ENCODE measurements around the gene RPAP2.
"Not testable (repeated sequence)": the region's sequence is repeated elsewhere in the genome, so short reads cannot be mapped to it uniquely, and the experiment has no call there.

The RPAP2 gene

GRCh38 chr1:92323473-92324453, 24.9 kb downstream of the RPAP2 start:
- no peak for DNase-seq (ENCODE audit: low read depth in 2 of 2)

- DNase-seq (ENCODE audit: low read depth in 2 of 2), result no peak
Observed at GRCh38 chr1:92324784-92325183, 25.9 kb downstream of the RPAP2 start.

GRCh38 chr1:92326681-92327080, 27.8 kb downstream of the RPAP2 start:
- no peak for DNase-seq (ENCODE audit: low read depth in 2 of 2)

- DNase-seq (ENCODE audit: low read depth in 2 of 2), result no peak
Observed at GRCh38 chr1:92327794-92328193, 28.9 kb downstream of the RPAP2 start.

- no peak for DNase-seq (ENCODE audit: low read depth in 2 of 2)
Observed at GRCh38 chr1:92329347-92330129, 30.7 kb downstream of the RPAP2 start.

- DNase-seq (ENCODE audit: low read depth in 2 of 2), result no peak
Observed at GRCh38 chr1:92333668-92334067, 34.8 kb downstream of the RPAP2 start.

GRCh38 chr1:92340154-92340553, 41.3 kb downstream of the RPAP2 start:
- no peak for DNase-seq (ENCODE audit: low read depth in 2 of 2)

- DNase-seq (ENCODE audit: low read depth in 2 of 2), result no peak
Observed at GRCh38 chr1:92342401-92342800, 43.5 kb downstream of the RPAP2 start.

GRCh38 chr1:92343061-92343460, 44.2 kb downstream of the RPAP2 start:
- DNase-seq (ENCODE audit: low read depth in 2 of 2), result no peak

- DNase-seq (ENCODE audit: low read depth in 2 of 2), result no peak
Observed at GRCh38 chr1:92346866-92347640, 48.2 kb downstream of the RPAP2 start.

- no peak for DNase-seq (ENCODE audit: low read depth in 2 of 2)
Observed at GRCh38 chr1:92352856-92353255, 54.0 kb downstream of the RPAP2 start.

GRCh38 chr1:92354259-92354658, 55.4 kb downstream of the RPAP2 start:
- DNase-seq (ENCODE audit: low read depth in 2 of 2), result no peak

- no peak for DNase-seq (ENCODE audit: low read depth in 2 of 2)
Observed at GRCh38 chr1:92356956-92357355, 58.1 kb downstream of the RPAP2 start.

GRCh38 chr1:92359382-92359781, 60.5 kb downstream of the RPAP2 start:
- not testable (repeated sequence) for DNase-seq (ENCODE audit: low read depth in 2 of 2)

- DNase-seq (ENCODE audit: low read depth in 2 of 2), result no peak
Observed at GRCh38 chr1:92359986-92360385, 61.1 kb downstream of the RPAP2 start.

- DNase-seq (ENCODE audit: low read depth in 2 of 2), result no peak
Observed at GRCh38 chr1:92362970-92363369, 64.1 kb downstream of the RPAP2 start.

GRCh38 chr1:92363401-92363800, 64.5 kb downstream of the RPAP2 start:
- no peak for DNase-seq (ENCODE audit: low read depth in 2 of 2)

- no peak for DNase-seq (ENCODE audit: low read depth in 2 of 2)
Observed at GRCh38 chr1:92365378-92366039, 66.7 kb downstream of the RPAP2 start.

- DNase-seq (ENCODE audit: low read depth in 2 of 2), result no peak
Observed at GRCh38 chr1:92366040-92366395, 67.2 kb downstream of the RPAP2 start.

GRCh38 chr1:92367496-92367895, 68.6 kb downstream of the RPAP2 start:
- no peak for DNase-seq (ENCODE audit: low read depth in 2 of 2)

GRCh38 chr1:92372164-92372563, 73.3 kb downstream of the RPAP2 start:
- DNase-seq (ENCODE audit: low read depth in 2 of 2), result no peak

GRCh38 chr1:92374223-92374622, 75.4 kb downstream of the RPAP2 start:
- DNase-seq (ENCODE audit: low read depth in 2 of 2), result no peak

All from stimulated activated CD8-positive, alpha-beta memory T cell treated with anti-CD3 and anti-CD28 coated beads, Interleukin-15, amount 100 ng/mL, for 4 hours (primary cell).